NB4 (cell line): ENCODE results near the gene OR6K3.

ENCODE experiments used
- CTCF ChIP-seq: IDR thresholded peaks from one replicate; pipeline ENCODE4 v1.5.1; 2012; ENCODE audit warnings: low read depth, low read length
- MAX ChIP-seq: IDR thresholded peaks from 2 replicates; pipeline ENCODE4 v1.6.1; 2011; ENCODE audit warnings: low read depth, low read length
- POLR2A ChIP-seq: IDR thresholded peaks from 2 replicates; pipeline ENCODE4 v1.6.1; 2011; ENCODE audit warnings: mild to moderate bottlenecking; ENCODE audit not compliant: insufficient read length; ENCODE audit errors: extremely low read depth

GRCh38 chr1:158674302-158674701 lies 46.2 kb downstream of the OR6K3 start:
- TF ChIP-seq CTCF = no peak
- no peak for TF ChIP-seq POLR2A
- TF ChIP-seq MAX = no peak
